C4-2B (cell line): ENCODE measurements around the gene ARID5B.
"Not testable (repeated sequence)": the region's sequence is repeated elsewhere in the genome, so short reads cannot be mapped to it uniquely, and the experiment has no call there.

ENCODE experiments used
- H3K27ac ChIP-seq: fragments of 450-650 bp; 2 replicates; pipeline ENCODE4 v1.5.1; 2017
- CTCF ChIP-seq: fragments of 450-650 bp; conservative IDR thresholded peaks from 2 replicates; pipeline ENCODE4 v1.5.1; 2017; ENCODE audit warnings: mild to moderate bottlenecking
- ZFX ChIP-seq: fragments of 450-650 bp; IDR thresholded peaks from 2 replicates; pipeline ENCODE4 v1.6.1; 2017

The ARID5B gene

DNA sequence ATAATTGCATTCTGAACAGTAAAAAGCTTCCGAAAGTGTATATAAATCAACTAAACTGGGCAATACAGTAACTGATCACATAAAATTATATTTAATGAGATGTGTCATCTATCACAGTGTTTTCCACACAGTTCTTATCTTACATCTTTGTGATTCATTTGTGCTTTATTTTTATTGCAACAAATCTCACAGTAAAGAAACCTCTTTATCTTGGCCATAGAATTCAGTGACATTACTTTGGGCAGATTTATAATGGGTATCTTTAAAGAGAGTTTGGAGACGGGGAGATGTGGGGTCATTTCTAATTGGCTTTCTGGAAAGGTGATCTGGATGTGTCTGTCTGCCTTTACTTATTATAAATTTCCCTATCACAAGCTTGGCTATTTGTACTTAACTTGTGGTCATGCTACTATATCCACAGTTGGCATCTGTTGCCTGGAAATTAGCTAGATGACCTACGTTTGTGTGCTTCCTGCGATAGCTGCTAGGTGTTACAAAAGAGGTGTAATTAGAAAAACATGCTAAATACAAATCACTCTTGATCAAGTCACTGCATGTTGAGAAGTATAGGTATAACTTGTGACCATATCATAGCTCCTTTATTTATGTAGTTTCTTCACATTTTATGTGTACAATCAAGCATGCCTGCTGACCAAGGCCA is 123.8 kb downstream of the ARID5B start:
- no peak overlapping the region for H3K27ac ChIP-seq
- no peak for TF ChIP-seq ZFX
- TF ChIP-seq CTCF, result no peak

DNA sequence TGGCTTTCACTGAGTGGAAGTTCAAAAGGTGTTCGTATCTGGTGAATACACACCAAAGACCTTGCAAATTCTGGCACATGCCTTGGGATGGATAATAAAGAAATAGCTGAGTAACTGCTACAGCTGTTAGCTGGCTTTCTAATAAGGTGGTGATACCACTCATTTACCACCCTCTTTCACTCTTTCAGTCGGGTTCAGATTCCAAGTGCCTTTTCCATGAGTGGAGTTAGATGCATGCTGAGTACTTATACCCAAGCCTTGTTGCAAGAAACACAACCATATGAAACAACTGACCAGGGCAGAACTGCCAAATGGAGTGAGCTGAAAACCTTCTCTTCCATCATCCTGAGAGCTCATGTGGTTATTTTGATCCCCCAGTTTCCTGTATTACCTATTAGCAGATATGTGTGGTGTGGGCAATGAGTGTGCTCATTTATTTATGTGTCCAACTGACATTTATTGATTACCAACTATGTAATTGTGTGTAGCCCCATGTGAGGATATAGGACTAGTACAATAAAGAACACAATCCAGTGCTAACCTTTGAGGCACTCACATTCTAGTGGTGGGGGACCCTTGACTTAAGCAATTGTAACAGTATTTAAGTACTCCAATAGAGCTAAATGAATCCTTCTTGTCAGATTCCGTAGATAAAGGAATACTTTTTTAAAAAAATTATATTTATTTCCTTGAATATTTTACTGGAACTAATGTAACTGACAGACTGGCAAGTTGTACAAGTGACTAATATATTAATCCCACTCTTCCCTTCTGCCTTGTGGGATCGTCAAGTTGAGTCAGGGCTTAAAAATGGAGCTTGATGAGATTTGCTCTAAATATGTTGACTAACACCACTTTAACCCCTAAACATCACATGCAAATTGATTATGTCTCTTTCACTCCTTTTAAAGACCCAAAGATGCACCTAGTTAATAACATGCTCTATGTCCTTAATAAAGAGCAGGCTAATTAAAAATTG is 124.7 kb downstream of the ARID5B start:
- no peak for TF ChIP-seq ZFX
- no peak for TF ChIP-seq CTCF
- H3K27ac ChIP-seq, result no peak overlapping the region

DNA sequence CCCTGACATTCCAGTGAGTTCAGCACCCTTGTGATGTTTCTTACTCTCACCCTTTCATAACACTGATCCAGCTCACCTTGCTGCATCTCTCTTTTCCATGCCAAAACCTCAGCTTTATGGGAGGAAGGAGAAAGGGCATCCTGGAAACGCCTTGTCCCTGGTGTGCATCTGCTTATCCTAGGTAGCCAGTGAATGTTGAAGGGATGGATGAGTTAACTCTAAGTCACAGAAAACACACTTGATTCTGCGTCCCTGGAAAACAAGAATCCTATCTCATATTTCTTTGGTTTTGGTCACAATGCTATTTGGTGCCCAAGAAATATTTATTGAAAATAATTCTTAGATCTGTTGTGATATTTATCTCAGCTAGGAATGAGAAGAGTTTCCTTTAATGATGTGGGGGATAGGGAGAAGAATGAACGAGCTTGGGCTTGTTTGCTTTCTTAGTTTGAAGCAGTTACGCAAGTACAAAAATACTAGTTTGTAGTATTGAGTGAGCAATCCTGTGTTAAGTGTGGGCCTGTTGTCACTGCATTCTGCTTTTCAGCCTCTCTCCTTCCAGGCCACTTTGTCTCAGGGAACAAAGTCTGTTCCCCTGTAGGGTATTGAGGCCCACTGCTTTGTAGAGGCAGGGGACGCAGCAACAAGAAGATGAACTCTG is 126.5 kb downstream of the ARID5B start:
- H3K27ac ChIP-seq, result no peak overlapping the region
- no peak for TF ChIP-seq ZFX
- TF ChIP-seq CTCF, result no peak

GRCh38 chr10:62028502-62028842 is 127.0 kb downstream of the ARID5B start:
- H3K27ac ChIP-seq, result not testable (repeated sequence)

GRCh38 chr10:62029401-62029800 is 127.9 kb downstream of the ARID5B start:
- H3K27ac ChIP-seq, result no peak overlapping the region
- no peak for TF ChIP-seq CTCF
- no peak for TF ChIP-seq ZFX

GRCh38 chr10:62031507-62031906 is 130.0 kb downstream of the ARID5B start:
- no peak for TF ChIP-seq ZFX
- no peak for TF ChIP-seq CTCF
- no peak overlapping the region for H3K27ac ChIP-seq

DNA sequence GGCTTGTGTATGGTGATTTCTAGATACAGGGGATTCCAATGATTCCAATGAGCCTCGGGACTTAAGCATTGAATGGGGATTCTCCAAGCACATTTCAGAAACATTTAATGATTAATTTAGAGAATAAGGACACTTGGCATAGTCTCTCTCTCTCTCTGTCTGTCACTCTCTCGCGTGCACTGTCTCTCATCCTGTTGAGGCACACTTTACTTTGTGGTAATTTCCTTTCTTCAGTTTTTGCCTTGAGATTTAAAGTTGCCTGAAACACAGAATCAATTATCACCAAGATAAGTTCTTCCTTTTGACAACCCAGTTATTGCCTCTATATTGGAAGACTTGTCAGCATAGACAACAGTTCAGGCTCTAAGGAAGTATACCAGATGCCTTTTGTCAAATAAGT is 131.6 kb downstream of the ARID5B start:
- TF ChIP-seq ZFX (no peak), CTCF (no peak)
- H3K27ac ChIP-seq, result no peak overlapping the region
